ENCODE data around the gene UBE2F.
"Not testable (repeated sequence)": the region's sequence is repeated elsewhere in the genome, so short reads cannot be mapped to it uniquely, and the experiment has no call there.

Gene UBE2F

DNA sequence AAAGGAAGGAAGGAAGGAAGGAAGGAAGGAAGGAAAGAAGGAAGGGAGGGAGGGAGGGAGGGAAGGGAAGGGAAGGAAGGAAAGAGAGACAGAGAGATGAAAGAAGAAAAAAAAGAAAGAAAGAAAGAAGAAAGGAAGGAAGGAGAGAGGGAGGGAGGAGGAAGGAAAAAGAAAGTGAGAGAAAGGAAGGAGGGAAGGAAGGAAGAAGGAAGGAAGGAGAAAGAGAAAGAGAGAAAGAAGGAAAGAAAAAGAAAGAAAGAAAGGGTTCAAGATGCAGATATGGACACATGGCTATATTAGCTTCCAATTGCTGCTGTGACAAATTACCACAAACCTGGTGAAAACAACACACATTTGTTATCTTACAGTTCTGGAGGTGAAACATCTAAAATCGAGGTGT, 20.4 kb upstream of the UBE2F start:
- no peak for DNase-seq

DNA sequence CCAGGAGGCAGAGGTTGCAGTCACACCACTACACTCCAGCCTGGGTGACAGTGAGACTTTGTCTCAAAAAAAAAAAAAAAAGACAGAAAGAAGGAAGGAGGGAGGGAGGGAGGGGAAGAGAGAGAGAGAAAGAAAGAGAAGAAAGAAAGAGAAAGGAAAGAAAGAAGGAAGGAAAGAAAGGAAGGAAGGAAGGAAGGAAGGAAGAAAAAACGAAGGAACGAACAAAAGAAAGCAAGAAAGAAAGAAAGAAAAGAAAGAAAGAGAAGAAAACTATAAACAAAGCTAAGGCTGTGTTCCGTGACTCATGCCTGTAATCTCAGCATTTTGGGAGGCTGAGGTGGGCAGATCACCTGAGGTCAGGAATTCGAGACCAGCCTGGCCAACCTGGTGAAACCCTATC, 15.5 kb upstream of the UBE2F start:
- DNase-seq = not testable (repeated sequence)

DNA sequence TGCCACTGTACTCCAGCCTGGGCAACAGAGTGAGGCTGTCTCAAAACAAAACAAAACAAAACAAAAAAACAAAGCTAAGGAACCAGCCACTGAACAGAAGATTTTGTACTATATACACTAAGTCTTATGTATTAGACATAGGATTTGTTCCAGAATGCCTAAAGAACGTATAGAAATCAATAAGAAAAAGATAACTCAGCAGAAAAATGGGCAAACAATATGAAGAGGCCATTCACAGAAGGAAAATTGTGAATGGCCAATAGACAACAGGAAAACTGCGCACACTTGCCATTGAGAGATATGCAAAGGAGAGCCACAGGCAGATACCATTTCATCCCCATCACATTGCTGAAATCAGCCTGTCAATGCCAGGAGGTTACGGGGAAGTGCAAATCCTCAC, 14.9 kb upstream of the UBE2F start:
- DNase-seq = no peak

DNA sequence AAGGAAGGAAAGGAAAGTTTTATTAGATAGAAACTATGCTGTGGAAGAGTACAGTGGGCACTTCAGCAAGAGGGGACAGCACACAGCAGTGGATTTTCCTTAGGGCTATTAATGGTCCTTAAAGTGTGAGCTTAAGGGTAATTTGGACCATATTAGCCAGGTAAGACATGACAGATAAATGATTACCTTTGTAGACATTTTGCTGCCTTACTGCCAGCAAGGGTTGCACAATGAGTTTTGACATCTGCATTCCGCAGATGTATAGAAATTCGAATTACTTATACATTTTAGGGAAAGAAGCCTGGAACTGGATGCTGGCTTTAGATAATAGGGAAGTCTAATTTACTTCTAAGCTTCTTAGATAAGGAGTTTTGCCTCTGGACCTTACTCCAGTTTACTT, 14.0 kb upstream of the UBE2F start:
- DNase-seq = no peak

DNA sequence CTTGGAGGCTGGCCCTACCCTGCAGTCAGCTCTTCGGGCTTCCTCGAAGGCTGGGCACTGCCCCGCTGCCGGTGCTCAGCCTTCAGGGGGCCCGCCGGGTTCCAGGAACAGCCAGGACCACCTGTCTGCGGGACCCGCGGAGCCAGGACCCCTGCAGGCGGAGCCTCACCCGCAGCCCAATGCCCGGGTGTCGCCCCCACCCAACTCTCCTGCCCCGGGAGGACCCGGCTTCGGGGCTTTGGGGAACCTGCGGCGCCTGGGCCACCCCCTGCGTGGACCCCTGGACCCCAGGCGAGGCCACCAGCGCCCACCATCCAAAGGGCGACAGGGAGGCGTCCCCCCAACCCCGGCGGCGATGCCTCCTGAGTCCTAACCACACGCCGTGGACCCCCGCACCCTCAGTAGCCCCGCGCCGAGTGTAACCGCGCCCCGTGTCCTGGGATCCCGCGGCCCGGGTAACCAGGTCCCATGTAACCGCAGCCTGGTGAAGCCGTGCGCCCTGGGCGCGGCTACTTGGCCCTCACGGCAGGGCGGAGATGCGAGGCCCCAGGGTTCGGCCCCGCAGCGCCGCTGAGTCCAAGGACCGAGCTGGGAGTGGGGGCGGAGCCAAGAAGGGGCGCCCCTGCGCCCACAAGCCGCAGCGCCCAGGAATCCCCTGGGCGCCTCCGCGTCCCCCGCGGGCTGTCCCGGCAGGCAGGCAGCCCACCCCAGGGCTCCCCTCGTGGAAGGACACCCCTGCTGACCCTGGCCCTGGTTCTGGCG, 11.0 kb upstream of the UBE2F start:
- no peak for DNase-seq

DNA sequence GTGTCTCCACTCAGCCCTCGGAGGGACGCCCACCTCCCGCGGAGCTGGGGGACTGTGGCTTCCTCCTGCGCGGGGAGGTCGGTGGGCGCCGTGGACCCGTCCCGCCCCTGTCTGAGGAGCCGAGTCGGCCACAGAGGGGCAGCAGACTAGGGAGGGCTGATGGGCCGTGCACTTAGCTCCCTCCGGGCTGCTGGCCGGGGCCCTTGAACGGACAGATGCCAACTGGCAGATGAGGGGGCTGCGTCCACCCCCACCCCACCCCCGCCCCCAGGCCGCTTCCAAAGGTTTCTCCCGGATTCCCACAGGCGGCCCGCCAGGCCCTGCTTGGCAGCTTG, 10.4 kb upstream of the UBE2F start:
- DNase-seq = no peak

DNA sequence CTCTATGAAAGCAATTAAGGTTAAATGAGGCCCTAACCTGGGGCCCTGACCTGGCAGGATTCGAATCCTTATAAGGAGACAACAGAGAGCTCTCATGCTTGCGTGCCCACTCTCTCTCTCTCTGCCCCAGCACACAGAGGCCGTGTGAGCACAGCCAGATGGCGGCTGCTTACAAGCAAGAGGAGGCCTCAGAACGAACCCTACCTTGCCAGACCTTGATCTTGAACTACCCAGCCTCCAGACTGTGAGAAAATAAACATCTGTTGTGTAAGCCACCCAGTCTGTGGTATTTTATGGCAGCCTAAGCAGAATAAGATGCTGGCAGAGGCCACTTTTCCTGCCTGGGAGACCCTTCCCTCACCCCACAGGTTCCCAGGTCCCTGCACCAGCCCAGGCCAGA, 5.2 kb upstream of the UBE2F start:
- DNase-seq = no peak

DNA sequence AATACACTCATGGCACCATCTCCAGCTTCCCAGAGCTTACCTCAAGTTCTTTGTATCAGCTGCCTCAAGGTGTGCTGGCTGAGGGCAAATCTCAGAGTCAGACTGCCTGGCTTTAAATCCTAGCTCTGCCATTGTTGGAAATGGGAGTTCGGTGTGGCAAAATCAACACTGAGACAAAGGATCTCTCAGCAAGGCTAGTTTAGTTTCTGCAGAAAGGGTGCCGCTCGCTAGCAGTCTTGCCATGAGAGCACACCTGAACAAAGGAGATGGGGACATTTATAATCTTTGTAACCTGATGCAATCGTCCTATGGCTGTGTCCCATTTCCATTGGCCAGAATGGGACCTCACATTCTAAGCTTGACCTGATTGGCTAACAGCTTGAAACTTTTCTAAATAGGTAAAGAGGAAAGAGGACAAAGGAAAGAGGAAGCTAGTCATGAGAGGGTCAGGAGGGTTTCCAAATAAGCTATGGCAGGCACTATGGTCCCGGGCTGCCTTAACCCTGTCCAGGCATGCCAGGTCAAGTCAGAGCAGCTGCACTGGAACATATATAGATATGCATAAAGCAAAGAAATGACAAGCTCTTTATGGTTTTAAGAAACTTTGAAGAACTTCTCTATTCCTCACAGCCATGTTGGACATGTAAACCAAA, 4.3 kb upstream of the UBE2F start:
- DNase-seq = no peak

DNA sequence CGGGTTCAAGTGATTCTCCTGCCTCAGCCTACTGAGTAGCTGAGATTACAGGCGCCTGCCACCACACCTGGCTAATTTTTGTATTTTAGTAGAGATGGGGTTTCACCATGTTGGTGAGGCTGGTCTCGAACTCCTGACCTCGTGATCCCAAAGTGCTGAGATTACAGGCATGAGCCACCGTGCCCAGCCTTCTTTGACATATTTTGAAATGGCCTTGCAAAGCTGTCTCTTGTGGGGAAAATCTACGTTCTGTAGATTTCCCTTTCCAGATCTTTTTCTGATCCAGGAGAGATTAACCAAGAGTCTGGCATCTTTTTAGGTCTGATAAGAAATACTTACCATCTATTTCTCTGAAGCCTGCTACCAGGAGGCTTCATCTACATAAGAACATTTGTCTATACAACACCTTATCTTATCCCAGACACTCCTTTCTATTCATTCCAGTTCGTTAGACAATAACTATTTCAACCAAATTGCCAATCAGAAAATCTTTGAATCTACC, 3.3 kb upstream of the UBE2F start:
- DNase-seq = not testable (repeated sequence)

DNA sequence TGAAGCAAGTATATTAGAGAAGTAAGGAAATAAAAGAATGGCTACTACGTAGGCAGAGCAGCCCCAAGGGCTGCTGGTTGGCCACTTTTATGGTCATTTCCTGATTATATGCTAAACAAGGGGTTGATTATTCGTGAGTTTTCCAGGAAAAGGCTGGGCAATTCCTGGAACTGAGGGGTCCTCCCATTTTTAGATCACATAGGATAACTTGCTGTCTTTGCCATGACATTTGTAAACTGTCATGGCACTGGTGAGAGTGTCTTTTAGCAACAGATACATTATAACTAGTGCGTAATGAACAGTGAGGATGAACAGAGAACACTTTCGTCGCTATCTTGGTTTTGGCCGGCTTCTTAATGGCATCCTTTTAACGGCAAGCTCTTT, 2.6 kb upstream of the UBE2F start:
- no peak for DNase-seq

DNA sequence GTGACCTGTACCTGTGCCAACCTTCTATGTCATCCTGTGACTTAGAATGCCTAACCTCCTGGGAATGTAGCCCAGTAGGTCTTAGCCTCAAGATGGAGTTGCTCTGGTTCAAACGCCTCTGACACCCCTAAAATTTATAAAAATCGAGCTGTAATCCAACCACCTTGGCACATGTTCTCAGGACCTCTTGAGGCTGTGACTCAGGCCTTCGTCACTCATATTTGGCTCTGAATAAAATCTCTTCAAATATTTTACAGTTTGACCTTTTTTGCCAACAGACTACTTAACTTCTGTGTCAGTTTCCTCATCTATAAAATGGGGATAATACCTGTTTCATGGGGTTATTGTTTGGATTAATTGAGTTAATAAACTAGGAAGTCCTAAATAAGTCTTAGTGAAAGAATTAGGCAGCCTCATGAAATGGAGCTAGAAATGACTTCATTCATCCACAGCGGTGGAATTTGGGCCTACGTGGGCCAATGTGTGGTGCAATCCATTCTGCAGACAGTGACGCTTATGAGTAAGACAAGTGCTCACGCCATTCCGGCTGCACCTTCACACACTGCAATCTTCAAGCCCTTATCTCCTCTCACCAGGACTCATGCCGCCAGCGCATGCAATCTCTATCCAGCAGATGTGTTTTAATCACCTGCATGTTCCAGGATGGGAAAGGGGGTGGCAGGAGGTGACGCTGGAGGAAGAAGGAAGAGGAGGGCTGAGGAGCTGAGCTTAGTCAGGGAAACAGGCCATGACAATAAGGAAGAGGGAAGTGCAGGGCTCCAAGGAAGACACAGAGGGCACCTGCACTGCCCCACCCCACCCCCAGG, 2.0 kb upstream of the UBE2F start:
- DNase-seq = no peak

DNA sequence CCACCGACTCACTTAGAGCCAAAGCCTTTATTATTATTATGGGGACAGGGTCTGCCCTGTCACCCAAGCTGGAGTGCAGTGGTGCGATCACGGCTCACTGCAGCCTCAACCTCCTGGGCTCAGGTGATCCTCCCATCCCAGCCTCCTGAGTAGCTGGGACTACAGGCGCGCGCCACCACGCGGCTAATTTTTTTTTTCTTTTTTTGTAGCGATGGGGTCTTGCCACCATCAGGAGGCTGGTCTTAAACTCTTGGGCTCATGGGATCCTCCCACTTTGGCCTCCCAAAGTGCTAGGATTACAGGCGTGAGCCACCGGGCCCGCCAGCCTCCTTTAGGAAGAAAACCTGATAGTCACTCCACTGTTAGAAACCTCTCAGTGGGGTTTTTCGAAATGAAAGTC, 970 bp upstream of the UBE2F start:
- DNase-seq = not testable (repeated sequence)

DNA sequence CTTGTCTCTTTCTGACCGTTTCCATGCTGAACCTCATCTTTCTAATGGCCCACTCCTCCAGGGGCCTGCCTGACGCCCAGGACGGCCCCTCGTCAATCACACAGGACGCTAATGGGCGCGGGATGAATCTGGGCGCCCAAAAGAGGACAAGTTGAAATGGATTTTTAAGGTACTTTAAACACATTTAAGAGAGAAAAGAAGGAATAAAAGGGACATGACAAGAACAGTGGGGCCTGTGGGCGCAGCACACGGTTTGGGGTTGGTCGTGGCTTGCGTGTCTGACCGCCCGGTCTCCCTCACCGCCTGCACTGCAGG, 607 bp upstream of the UBE2F start:
- DNase-seq = no peak

DNA sequence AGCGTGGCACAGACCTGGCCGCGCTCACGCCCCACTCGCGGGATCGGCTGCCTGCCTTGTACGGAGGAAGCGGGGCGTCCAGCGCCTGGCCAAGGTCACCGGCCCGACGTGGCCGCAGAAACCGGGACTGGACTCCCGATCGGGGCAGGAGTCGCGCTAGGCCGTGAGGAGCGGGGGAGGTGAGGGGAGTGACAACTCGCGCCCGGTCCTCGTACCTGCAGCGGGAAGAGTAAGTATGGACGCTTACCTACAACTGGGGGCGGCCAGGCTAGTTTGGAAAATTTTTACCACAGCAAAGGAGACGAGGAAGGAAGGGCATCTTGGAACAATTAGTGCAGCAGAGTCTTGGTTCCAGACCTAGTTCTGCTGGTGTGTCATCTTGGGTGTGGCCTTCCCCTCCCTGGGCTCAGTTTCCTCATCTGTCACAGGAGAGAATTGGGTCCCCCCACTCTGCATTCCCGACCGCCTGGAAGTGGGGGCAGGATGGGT, 693 bp downstream of the UBE2F start:
- DNase-seq = no peak

DNA sequence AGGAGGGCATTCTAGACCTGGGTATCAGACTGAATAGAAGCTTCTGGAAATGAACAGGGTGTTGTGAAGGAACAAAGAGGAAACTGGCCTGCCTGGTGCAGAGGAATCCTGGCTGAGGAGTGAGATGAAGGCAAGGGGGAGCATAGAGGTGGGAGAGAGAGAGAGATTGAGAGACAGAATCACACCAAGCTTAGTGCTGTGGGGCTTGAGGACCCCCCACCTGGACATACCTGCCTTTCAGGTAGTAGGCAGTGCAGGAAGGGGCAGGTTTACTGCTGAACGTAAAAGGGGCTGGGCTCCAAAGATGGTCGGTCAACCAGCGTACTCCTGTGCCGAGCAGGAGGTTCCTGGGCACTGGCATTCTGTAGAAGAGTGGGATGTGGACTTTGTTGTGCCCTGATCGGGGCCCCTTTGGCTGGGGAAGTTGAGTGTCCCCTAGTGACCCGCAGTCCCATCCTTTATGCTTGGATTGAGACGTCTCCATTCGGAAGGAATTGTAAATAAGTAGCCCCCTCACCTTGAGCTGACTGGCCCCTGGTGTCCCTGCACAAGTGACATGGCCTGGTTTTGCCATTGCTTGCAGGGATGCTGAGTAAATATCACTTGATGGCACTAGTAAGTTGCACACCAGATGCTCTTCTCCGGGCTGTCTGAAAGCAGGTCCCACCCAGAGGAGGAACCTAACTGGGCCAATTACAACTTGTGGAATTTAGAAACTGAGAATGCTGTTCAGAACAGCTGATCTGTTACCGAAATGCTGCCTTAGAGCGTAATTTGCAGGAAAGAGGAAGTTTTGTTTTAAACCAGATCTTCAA, 1.4 kb downstream of the UBE2F start:
- DNase-seq = peak; percentile 65

DNA sequence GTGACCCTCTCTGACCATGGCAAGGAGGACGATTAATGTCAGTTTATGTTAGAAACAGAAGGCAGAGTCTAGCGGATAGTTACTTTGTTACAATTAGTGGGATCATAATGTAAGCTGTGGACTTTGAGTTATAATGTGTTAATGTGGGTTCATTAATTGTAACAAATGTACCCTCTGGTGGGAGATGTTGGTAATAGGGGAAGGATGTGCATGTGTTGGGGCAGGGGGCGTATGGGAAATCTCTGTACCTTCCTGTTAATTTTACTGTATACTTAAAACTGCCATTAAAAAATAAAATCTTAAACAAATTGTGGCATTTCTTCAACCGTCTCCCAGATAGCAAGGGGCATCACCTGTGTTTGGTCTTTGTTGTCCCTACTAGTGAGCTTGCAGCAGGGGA, 4.8 kb downstream of the UBE2F start:
- DNase-seq = no peak

DNA sequence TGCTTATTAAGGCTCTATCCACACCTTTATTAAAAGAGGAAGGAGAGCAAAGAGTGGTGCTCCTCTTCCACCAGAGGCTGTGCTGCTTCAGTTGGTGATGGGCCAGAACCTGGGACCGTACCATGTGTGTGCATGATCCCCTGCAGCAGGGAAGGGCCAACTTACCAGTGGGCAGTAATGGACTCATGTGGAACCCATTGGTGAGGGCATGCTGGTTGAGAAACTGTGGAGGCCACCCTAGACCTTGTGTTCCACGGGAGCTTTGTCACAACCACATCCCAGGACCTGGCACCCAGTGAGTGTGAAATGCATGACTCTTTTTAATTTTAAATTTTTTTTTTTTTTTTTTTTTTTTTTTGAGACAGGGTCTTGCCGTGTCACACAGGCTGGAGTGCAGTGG, 5.4 kb downstream of the UBE2F start:
- DNase-seq = no peak

DNA sequence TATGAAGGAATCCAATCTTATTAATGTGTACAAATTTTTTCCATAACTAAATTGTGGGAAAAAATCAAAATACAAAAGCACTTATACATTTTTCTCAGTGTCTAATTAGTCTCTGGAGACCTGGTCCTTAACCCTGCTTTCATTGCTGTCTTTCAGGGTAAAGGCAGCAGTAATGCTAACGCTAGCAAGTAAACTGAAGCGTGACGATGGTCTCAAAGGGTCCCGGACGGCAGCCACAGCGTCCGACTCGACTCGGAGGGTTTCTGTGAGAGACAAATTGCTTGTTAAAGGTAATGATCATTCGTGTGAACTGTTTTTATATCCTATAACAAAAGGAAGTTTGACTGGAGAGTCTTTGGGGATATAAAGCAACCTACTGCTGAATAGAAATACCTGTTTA, 6.1 kb downstream of the UBE2F start:
- no peak for DNase-seq

DNA sequence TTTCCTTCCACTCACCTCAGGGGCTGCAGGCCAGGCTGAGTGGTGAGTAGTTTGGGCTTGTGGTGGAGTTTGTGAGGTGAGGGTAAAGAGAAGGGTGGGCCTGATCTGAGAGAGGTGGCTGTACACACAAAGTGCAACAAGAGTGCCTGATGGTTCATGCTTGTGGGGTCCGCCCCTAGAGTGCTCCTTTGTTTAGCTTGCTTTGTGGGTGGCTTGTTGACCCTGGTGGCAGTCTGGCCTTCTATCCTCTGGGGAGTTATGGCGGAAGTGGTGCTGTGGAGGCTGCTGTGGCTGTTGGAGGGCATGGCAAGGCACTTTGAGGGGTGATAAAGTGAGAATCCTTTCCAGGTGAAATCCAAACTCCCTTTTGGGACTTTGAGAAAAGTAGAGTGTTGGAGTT, 10.6 kb downstream of the UBE2F start:
- DNase-seq = no peak

DNA sequence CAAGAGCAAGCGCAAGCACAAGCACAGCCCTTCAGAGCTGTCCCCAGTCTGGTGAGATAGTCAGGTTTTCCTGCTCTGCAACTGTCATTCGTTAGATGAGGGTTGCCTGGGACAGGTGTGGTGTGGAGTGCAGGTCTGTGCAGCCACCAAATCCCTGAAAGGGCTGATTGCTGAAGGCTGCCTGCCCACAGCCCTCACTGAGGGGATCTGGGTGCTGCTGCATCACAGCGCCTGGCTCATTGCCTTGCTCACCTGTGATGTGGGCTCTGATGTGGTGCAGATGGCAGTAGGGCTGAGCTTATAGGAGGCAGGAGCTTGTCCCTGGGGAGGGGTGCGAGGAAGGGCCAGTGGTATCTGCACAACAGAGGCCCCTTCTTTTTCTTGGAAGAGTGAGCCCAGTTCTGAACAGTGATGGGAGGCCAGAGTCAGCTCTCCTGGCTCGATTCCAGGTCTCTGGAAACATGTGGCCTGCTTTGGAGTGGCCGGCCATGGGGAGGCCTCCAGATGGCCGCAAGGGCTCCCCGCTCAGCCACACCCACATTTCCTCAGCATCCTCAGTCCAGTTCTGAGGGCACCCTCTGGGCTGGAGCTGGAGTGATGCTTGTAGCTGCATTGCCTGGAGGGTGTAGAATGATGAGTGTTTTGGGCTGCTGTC, 11.4 kb downstream of the UBE2F start:
- DNase-seq = no peak

DNA sequence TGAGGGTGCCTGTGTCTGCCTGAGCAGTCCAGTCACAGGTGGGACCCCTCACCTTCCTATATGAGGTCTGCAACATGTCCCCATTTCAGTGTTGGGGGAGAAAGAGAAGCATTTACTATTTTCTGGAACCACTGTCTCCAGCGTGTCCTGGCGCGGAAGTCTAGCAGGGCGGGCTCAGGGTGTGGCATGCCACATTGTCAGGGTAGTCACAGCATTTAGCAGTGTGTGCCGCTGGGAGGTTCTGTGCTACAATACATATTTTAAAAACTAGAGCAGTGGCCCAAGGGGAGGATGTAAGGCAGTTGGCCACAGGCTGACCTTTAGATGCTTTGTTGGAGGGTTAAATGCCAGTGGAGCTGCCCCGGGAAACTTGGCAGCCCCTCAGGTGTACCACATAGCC, 12.5 kb downstream of the UBE2F start:
- DNase-seq = no peak

DNA sequence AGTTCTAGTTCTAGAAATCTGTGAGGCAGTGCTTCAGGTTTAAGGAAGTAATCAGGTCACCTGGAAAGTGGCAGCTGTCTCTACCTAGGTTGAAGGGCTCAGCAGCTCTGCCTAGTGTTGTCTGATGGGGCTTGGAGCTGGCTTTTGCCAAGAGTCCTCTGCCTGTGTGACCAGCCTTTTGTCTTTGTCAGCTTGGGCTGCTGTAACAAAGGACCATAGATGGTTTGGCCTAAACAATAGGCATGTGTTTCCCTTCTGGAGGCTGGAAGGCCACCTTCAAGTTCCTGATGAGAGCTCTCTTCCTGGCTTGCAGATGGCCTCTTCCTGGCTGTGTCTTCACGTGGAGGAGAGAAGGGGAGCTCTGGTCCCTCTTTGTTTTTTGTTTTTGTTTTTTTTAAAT, 13.3 kb downstream of the UBE2F start:
- no peak for DNase-seq

All from fibroblast of skin of abdomen (primary cell).